HepG2 (cell line): ENCODE data around the gene CCS. TPM values are rescaled to one million over a fixed set of nuclear protein-coding genes. Genes with fewer than 3 reads are reported as not detected.

Source experiments
- ADNP ChIP-seq: sonication (generic); formaldehyde crosslinking; IDR thresholded peaks from 2 replicates; pipeline ENCODE4 v1.4.0; 2020; ENCODE audit warnings: missing genetic modification reagents
- CHD4 ChIP-seq: fragments of 200-600 bp; sonication (generic); IDR thresholded peaks from 2 replicates; pipeline ENCODE4 v1.7.0; 2017; ENCODE audit warnings: mild to moderate bottlenecking, low read length, borderline replicate concordance
- ERF ChIP-seq: IDR thresholded peaks from 2 replicates; pipeline ENCODE4 v1.6.1; 2018; ENCODE audit warnings: missing biosample characterization, missing genetic modification reagents
- FOXO1 ChIP-seq: sonication (generic); formaldehyde crosslinking; IDR thresholded peaks from 2 replicates; pipeline ENCODE4 v1.4.0; 2020; ENCODE audit warnings: missing genetic modification reagents
- GPN1 ChIP-seq: sonication (generic); formaldehyde crosslinking; IDR thresholded peaks from 2 replicates; pipeline ENCODE4 v1.5.1; 2020; ENCODE audit warnings: missing genetic modification reagents, borderline replicate concordance
- RBFOX2 ChIP-seq: fragments of 200-400 bp; formaldehyde crosslinking; IDR thresholded peaks from 2 replicates; pipeline ENCODE4 v1.6.1; 2017; ENCODE audit warnings: low read depth, mild to moderate bottlenecking, low read length
- RXRB ChIP-seq: IDR thresholded peaks from 2 replicates; pipeline ENCODE4 v1.6.1; 2016; ENCODE audit warnings: borderline replicate concordance, missing genetic modification reagents, missing compliant biosample characterization
- THYN1 ChIP-seq: sonication (generic); formaldehyde crosslinking; IDR thresholded peaks from 2 replicates; pipeline ENCODE4 v1.8.1; 2023; ENCODE audit warnings: low read depth, mild to moderate bottlenecking, moderate library complexity, missing genetic modification reagents, borderline replicate concordance
- TOE1 ChIP-seq: sonication (generic); formaldehyde crosslinking; IDR thresholded peaks from 2 replicates; pipeline ENCODE4 v1.4.0; 2020; ENCODE audit warnings: mild to moderate bottlenecking, missing genetic modification reagents
- ZNF205 ChIP-seq: IDR thresholded peaks from 2 replicates; pipeline ENCODE4 v1.6.1; 2018; ENCODE audit warnings: missing biosample characterization, missing genetic modification reagents
- ZNF547 ChIP-seq: sonication (generic); formaldehyde crosslinking; IDR thresholded peaks from 2 replicates; pipeline ENCODE4 v1.5.1; 2020; ENCODE audit warnings: mild to moderate bottlenecking, missing genetic modification reagents
- ZNF558 ChIP-seq: sonication (generic); formaldehyde crosslinking; IDR thresholded peaks from 2 replicates; pipeline ENCODE4 v1.9.0; 2022; ENCODE audit warnings: mild to moderate bottlenecking, missing genetic modification reagents, borderline replicate concordance
- ZSCAN20 ChIP-seq: sonication (generic); formaldehyde crosslinking; IDR thresholded peaks from 2 replicates; pipeline ENCODE4 v1.4.0; 2020; ENCODE audit warnings: missing genetic modification reagents, mild to moderate bottlenecking, borderline replicate concordance
- polyA plus RNA-seq, 8 experiments: library from polyadenylated mRNA; depleted of rRNA in 3 of 8; stranded (reverse) in 7 of 8; unstranded in 1 of 8; fragments of >200 nt; fragmentation: Illumina TruSeq in 4 of 8; extraction: Trizol in 4 of 8; gene quantifications; 2 replicates each; pipeline versions ENCODE4 v1.2.1 to v1.2.3, GENCODE V29; 2011 to 2016; ENCODE audit warnings: low read depth in 4 of 8, missing spikeins in 1 of 8, mixed read lengths in 1 of 8; ENCODE audit not compliant: insufficient read depth in 1 of 8
- total RNA-seq, 5 experiments: library from RNA; depleted of rRNA; stranded (reverse); fragments of >200 nt; fragmentation: Illumina TruSeq; extraction: Trizol; gene quantifications; 2 replicates each; pipeline ENCODE4 v1.2.3, GENCODE V29; 2016; ENCODE audit warnings: low read depth in 1 of 5
- TF ChIP-seq, protein P1 (sequence below): sonication (generic); formaldehyde crosslinking; IDR thresholded peaks from 2 replicates; pipeline ENCODE4 v1.4.0; 2020; ENCODE audit warnings: mild to moderate bottlenecking, missing genetic modification reagents
- TF ChIP-seq, protein P2 (sequence below), 2 experiments: sonication (generic) in 1 of 2; formaldehyde crosslinking in 1 of 2; IDR thresholded peaks; 2 replicates each; pipeline versions ENCODE4 v1.4.0 to v1.6.1; 2018 to 2020; ENCODE audit warnings: missing genetic modification reagents in 2 of 2, borderline replicate concordance in 1 of 2, low read depth in 1 of 2, mild to moderate bottlenecking in 1 of 2, missing biosample characterization in 1 of 2
- TF ChIP-seq, protein P3 (sequence below): sonication (generic); formaldehyde crosslinking; IDR thresholded peaks from 2 replicates; pipeline ENCODE4 v1.5.0; 2020; ENCODE audit warnings: missing genetic modification reagents, mild to moderate bottlenecking, borderline replicate concordance
- TF ChIP-seq, protein P4 (sequence below): sonication (generic); formaldehyde crosslinking; IDR thresholded peaks from 2 replicates; pipeline ENCODE4 v1.4.0; 2020; ENCODE audit warnings: mild to moderate bottlenecking, missing genetic modification reagents
- TF ChIP-seq, protein P5 (sequence below): sonication (generic); formaldehyde crosslinking; IDR thresholded peaks from 2 replicates; pipeline ENCODE4 v1.5.0; 2020; ENCODE audit warnings: missing genetic modification reagents
- TF ChIP-seq, protein P6 (sequence below): fragments of 450-650 bp; IDR thresholded peaks from 2 replicates; pipeline ENCODE4 v1.6.1; 2017; ENCODE audit warnings: mild to moderate bottlenecking

The CCS gene
- total and polyA plus RNA-seq, 2 of the 13 experiments (the other 11 are each of a cell fraction or from before 2014, with no cell fraction given): 25.4 to 44.6 TPM

DNA sequence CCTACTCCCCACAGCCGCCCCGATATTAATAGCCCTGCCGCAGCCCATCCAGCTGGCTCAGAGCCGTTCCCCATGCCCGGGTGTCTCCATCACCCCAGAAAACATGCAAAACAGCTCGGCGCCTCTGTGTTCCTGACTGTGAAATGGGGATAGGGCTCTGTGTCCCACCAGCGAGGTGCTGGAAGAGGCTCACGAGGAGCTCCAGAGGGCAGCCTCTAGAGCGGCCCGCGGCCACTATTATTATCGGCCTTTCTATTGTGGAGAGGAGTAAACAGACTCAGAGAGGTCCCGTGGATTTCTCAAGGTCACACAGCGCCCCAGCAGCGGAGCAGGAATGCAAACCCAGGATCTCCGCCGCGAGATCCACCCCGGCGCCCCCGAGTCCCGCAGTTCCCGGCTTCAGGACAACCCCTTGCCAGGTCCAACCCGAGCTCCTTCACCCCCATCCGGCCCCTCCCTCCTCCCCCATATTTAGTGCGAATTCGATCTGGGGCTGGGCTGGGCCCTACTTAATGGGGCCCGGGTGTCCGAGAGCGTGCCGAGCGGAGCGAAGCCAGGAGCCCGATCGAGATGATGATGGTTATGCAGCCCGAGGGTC is 46.5 kb upstream of the CCS start, which contains the start of gene ACTN3 (continued):
- TF ChIP-seq, protein P1, sequence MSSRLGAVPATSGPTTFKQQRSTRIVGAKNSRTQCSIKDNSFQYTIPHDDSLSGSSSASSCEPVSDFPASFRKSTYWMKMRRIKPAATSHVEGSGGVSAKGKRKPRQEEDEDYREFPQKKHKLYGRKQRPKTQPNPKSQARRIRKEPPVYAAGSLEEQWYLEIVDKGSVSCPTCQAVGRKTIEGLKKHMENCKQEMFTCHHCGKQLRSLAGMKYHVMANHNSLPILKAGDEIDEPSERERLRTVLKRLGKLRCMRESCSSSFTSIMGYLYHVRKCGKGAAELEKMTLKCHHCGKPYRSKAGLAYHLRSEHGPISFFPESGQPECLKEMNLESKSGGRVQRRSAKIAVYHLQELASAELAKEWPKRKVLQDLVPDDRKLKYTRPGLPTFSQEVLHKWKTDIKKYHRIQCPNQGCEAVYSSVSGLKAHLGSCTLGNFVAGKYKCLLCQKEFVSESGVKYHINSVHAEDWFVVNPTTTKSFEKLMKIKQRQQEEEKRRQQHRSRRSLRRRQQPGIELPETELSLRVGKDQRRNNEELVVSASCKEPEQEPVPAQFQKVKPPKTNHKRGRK (CRISPR knock-in tag): no peak
- TF ChIP-seq, protein P2, sequence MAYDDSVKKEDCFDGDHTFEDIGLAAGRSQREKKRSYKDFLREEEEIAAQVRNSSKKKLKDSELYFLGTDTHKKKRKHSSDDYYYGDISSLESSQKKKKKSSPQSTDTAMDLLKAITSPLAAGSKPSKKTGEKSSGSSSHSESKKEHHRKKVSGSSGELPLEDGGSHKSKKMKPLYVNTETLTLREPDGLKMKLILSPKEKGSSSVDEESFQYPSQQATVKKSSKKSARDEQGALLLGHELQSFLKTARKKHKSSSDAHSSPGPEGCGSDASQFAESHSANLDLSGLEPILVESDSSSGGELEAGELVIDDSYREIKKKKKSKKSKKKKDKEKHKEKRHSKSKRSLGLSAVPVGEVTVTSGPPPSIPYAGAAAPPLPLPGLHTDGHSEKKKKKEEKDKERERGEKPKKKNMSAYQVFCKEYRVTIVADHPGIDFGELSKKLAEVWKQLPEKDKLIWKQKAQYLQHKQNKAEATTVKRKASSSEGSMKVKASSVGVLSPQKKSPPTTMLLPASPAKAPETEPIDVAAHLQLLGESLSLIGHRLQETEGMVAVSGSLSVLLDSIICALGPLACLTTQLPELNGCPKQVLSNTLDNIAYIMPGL (CRISPR knock-in tag; IDR thresholded peaks at IDR 0.05; ENCODE audit: borderline replicate concordance in 1 of 2, low read depth in 1 of 2): no peak
- TF ChIP-seq ZNF547 (CRISPR knock-in tag) (peak; percentile 33; the same call in 1 of the 2 replicates), ZNF558 (CRISPR knock-in tag) (no peak), ADNP (CRISPR knock-in tag) (peak; percentile 94), FOXO1 (CRISPR knock-in tag) (no peak), RXRB (0 out of 2 replicates have a peak, but pooled peaks have one; percentile 7), THYN1 (CRISPR knock-in tag) (no peak), ZNF205 (CRISPR knock-in tag) (no peak), CHD4 (peak; percentile 98), RBFOX2 (no peak), ERF (0 out of 2 replicates have a peak, but pooled peaks have one; percentile 10), GPN1 (CRISPR knock-in tag) (no peak), ZSCAN20 (CRISPR knock-in tag) (no peak), TOE1 (CRISPR knock-in tag) (no peak)
- TF ChIP-seq, protein P3, sequence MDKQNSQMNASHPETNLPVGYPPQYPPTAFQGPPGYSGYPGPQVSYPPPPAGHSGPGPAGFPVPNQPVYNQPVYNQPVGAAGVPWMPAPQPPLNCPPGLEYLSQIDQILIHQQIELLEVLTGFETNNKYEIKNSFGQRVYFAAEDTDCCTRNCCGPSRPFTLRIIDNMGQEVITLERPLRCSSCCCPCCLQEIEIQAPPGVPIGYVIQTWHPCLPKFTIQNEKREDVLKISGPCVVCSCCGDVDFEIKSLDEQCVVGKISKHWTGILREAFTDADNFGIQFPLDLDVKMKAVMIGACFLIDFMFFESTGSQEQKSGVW (CRISPR knock-in tag): no peak
- TF ChIP-seq, protein P4, sequence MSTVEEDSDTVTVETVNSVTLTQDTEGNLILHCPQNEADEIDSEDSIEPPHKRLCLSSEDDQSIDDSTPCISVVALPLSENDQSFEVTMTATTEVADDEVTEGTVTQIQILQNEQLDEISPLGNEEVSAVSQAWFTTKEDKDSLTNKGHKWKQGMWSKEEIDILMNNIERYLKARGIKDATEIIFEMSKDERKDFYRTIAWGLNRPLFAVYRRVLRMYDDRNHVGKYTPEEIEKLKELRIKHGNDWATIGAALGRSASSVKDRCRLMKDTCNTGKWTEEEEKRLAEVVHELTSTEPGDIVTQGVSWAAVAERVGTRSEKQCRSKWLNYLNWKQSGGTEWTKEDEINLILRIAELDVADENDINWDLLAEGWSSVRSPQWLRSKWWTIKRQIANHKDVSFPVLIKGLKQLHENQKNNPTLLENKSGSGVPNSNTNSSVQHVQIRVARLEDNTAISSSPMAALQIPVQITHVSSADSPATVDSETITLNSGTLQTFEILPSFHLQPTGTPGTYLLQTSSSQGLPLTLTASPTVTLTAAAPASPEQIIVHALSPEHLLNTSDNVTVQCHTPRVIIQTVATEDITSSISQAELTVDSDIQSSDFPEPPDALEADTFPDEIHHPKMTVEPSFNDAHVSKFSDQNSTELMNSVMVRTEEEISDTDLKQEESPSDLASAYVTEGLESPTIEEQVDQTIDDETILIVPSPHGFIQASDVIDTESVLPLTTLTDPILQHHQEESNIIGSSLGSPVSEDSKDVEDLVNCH (CRISPR knock-in tag): no peak
- TF ChIP-seq, protein P5, sequence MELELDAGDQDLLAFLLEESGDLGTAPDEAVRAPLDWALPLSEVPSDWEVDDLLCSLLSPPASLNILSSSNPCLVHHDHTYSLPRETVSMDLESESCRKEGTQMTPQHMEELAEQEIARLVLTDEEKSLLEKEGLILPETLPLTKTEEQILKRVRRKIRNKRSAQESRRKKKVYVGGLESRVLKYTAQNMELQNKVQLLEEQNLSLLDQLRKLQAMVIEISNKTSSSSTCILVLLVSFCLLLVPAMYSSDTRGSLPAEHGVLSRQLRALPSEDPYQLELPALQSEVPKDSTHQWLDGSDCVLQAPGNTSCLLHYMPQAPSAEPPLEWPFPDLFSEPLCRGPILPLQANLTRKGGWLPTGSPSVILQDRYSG (CRISPR knock-in tag): no peak
- TF ChIP-seq, protein P6, sequence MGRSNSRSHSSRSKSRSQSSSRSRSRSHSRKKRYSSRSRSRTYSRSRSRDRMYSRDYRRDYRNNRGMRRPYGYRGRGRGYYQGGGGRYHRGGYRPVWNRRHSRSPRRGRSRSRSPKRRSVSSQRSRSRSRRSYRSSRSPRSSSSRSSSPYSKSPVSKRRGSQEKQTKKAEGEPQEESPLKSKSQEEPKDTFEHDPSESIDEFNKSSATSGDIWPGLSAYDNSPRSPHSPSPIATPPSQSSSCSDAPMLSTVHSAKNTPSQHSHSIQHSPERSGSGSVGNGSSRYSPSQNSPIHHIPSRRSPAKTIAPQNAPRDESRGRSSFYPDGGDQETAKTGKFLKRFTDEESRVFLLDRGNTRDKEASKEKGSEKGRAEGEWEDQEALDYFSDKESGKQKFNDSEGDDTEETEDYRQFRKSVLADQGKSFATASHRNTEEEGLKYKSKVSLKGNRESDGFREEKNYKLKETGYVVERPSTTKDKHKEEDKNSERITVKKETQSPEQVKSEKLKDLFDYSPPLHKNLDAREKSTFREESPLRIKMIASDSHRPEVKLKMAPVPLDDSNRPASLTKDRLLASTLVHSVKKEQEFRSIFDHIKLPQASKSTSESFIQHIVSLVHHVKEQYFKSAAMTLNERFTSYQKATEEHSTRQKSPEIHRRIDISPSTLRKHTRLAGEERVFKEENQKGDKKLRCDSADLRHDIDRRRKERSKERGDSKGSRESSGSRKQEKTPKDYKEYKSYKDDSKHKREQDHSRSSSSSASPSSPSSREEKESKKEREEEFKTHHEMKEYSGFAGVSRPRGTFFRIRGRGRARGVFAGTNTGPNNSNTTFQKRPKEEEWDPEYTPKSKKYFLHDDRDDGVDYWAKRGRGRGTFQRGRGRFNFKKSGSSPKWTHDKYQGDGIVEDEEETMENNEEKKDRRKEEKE: no peak
